Measurements from ENCODE around the gene FAM117A.

The FAM117A gene

GRCh38 chr17:49788478-49789242 is 24.7 kb upstream of the FAM117A start, which contains the start of gene KAT7 (continued):
- peak; percentile 95 for TF ChIP-seq PRDM10 (tag by site-specific recombination; IDR thresholded peaks at IDR 0.05)
- 0 out of 2 replicates have a peak, but pooled peaks have one; percentile 27 for TF ChIP-seq ZNF10 (tag by site-specific recombination; IDR thresholded peaks at IDR 0.05)
- TF ChIP-seq HOXD13 (CRISPR knock-in tag; IDR thresholded peaks at IDR 0.05; ENCODE audit: borderline replicate concordance), result no peak
- TF ChIP-seq ZFP41 (tag by site-specific recombination; IDR thresholded peaks at IDR 0.05; ENCODE audit: borderline replicate concordance), result no peak
- TF ChIP-seq ZNF24 (tag by site-specific recombination; IDR thresholded peaks at IDR 0.05), result peak; percentile 92
- no peak for TF ChIP-seq PRDM2 (tag by site-specific recombination; IDR thresholded peaks at IDR 0.05; ENCODE audit: borderline replicate concordance)
- no peak for TF ChIP-seq CTCF (tag by site-specific recombination; IDR thresholded peaks at IDR 0.05)
- peak; percentile 98 for TF ChIP-seq GLIS2 (tag by site-specific recombination; IDR thresholded peaks at IDR 0.05)
- TF ChIP-seq INSM2 (tag by site-specific recombination; IDR thresholded peaks at IDR 0.05), result peak; percentile 21; the same call in 1 of the 2 replicates
- TF ChIP-seq ZBTB7A (tag by site-specific recombination; IDR thresholded peaks at IDR 0.05; ENCODE audit: low read depth), result no peak
- TF ChIP-seq ZNF791 (tag by site-specific recombination; IDR thresholded peaks at IDR 0.05), result no peak; the same call in 1 of the 2 replicates
- TF ChIP-seq ZNF792 (tag by site-specific recombination; IDR thresholded peaks at IDR 0.05), result no peak
- TF ChIP-seq ZNF624 (tag by site-specific recombination; IDR thresholded peaks at IDR 0.05), result no peak
- TF ChIP-seq ZNF639 (tag by site-specific recombination; IDR thresholded peaks at IDR 0.05), result peak; percentile 66
- no peak for TF ChIP-seq ZNF433 (tag by site-specific recombination; IDR thresholded peaks at IDR 0.05; ENCODE audit: low read depth)
- peak; percentile 96 for TF ChIP-seq ZNF580 (tag by site-specific recombination; IDR thresholded peaks at IDR 0.05)
- TF ChIP-seq SCRT1 (tag by site-specific recombination; IDR thresholded peaks at IDR 0.05; ENCODE audit: borderline replicate concordance), result no peak
- peak; percentile 8 for TF ChIP-seq ZNF561 (tag by site-specific recombination; IDR thresholded peaks at IDR 0.05; ENCODE audit: borderline replicate concordance)
- TF ChIP-seq KLF16 (tag by site-specific recombination; IDR thresholded peaks at IDR 0.05), result 0 out of 2 replicates have a peak, but pooled peaks have one; percentile 12
- peak; percentile 81; the same call in 1 of the 2 replicates for TF ChIP-seq PBX3 (CRISPR knock-in tag; IDR thresholded peaks at IDR 0.05)
- TF ChIP-seq ZFHX2 (tag by site-specific recombination; conservative IDR thresholded peaks at IDR 0.05), result peak; percentile 97
- peak; percentile 100 for TF ChIP-seq YY1 (tag by site-specific recombination; IDR thresholded peaks at IDR 0.05)
- peak; percentile 37; the same call in 1 of the 2 replicates for TF ChIP-seq KLF8 (tag by site-specific recombination; IDR thresholded peaks at IDR 0.05)
